ENCODE results near the gene CMIP. TPM values are rescaled to one million over a fixed set of nuclear protein-coding genes. Genes with fewer than 3 reads are reported as not detected.
A peak's percentile ranks its signal among the peaks of the same experiment; 100 is the strongest.

Gene CMIP
- polyA plus RNA-seq, 1 of the 3 experiments (the other 2 are of a cell fraction) = 5.4 TPM

DNA sequence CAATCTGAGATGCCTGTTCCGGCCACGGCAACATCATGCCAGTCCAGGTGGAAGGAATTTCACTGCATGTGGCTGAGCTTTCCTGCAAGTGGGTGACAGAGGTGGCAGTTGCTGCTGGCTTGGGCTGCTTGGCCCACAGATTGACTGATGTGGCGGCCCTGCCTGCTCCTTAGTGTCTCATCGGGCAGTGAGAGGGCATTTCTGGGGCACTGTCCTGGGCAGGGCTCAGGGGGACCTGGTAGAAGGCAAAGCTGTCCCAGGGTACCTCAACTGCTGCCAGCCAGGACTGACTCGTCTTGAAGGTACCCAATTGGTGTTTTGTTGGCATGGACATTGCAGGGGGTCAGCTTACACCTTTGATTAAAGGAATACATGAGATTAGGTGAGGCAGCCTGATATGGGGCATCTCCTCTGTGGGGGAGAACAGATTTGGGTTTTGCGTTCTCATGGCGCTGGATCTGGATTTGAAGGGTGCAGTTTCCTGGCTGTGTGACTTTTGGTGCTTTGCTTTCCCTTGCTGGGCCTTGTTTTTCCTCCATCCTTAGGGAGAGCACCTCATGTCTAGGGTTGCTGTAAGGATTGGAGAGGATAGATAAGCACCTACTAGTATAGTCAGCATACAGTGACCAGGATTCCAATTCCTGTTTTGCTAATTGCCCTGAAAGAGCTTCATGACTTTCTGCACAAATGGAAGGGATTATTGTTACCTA, 5.4 kb downstream of the CMIP start:
- Histone ChIP-seq H3F3A (replicated peaks; ENCODE audit: insufficient read depth) (no peaks in the 10 kb centered on the region), H3K9me3 (no peaks in the 10 kb centered on the region), H3K9ac (no peak overlapping the region), H4K20me1 (ENCODE audit: insufficient read depth) (peaks cover 65% of the 10 kb centered on the region), H3K4me1 (ENCODE audit: control insufficient read depth in 1 of 2, insufficient read depth in 2 of 2, low read depth in 1 of 2, low read length in 1 of 2) (peaks cover 10 to 60% of the 10 kb centered on the region in 2 experiments; a peak in 3 of 4 replicates), H3K27ac (ENCODE audit: low read depth in 2 of 2, low read length in 1 of 2) (no peak overlapping the region; a peak in 1 of 4 replicates), H3K4me3 (ENCODE audit: low read depth in 2 of 2, low read length in 1 of 2) (no peak overlapping the region), H3K79me2 (ENCODE audit: insufficient read depth) (peaks cover 94% of the 10 kb centered on the region), H3K9me2 (no peaks in the 10 kb centered on the region), H3K27me3 (ENCODE audit: insufficient read depth) (no peaks in the 10 kb centered on the region), H2AFZ (ENCODE audit: low read depth) (no peak overlapping the region), H3K36me3 (replicated peaks in 1 of 2; ENCODE audit: control insufficient read depth in 1 of 2, insufficient read depth in 2 of 2, low read length in 1 of 2) (no peaks in the 10 kb centered on the region), H3K4me2 (no peak overlapping the region)
- DNase-seq = no peak
- POLR2A ChIA-PET = no interaction called here
- TF ChIP-seq MXI1 (IDR thresholded peaks at IDR 0.05; ENCODE audit: low read depth, low read length) (no peak), RAD21 (IDR thresholded peaks at IDR 0.05; ENCODE audit: low read length) (no peak), EZH2phosphoT487 (IDR thresholded peaks at IDR 0.05; ENCODE audit: borderline replicate concordance, low read depth) (no peak), POLR2AphosphoS5 (IDR thresholded peaks at IDR 0.05; ENCODE audit: low read depth, low read length) (no peak), MEF2A (IDR thresholded peaks at IDR 0.05; ENCODE audit: borderline replicate concordance, low read depth) (no peak), RFX5 (IDR thresholded peaks at IDR 0.05; ENCODE audit: low read length) (no peak), USF2 (IDR thresholded peaks at IDR 0.05; ENCODE audit: borderline replicate concordance, low read depth, low read length) (no peak)
- TF ChIP-seq, protein P1, sequence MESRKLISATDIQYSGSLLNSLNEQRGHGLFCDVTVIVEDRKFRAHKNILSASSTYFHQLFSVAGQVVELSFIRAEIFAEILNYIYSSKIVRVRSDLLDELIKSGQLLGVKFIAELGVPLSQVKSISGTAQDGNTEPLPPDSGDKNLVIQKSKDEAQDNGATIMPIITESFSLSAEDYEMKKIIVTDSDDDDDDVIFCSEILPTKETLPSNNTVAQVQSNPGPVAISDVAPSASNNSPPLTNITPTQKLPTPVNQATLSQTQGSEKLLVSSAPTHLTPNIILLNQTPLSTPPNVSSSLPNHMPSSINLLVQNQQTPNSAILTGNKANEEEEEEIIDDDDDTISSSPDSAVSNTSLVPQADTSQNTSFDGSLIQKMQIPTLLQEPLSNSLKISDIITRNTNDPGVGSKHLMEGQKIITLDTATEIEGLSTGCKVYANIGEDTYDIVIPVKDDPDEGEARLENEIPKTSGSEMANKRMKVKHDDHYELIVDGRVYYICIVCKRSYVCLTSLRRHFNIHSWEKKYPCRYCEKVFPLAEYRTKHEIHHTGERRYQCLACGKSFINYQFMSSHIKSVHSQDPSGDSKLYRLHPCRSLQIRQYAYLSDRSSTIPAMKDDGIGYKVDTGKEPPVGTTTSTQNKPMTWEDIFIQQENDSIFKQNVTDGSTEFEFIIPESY (IDR thresholded peaks at IDR 0.05; ENCODE audit: borderline replicate concordance, low read depth) = no peak
- TF ChIP-seq, protein P2, sequence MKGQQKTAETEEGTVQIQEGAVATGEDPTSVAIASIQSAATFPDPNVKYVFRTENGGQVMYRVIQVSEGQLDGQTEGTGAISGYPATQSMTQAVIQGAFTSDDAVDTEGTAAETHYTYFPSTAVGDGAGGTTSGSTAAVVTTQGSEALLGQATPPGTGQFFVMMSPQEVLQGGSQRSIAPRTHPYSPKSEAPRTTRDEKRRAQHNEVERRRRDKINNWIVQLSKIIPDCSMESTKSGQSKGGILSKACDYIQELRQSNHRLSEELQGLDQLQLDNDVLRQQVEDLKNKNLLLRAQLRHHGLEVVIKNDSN (IDR thresholded peaks at IDR 0.05; ENCODE audit: borderline replicate concordance, low read depth) = no peak
- CTCF ChIA-PET = interaction anchor here (0.8 to 2.3 kb wide), 9 partner anchors 15 to 247 kb away, joined by 3 to 9 read pairs (median 4); no protein-coding TSS in a partner anchor
- WGBS (ENCODE audit: low lambda C conversion rate) = 92% methylated on average over 5 of the region's 7 CpGs

GRCh38 chr16:81450783-81451491, 6.3 kb downstream of the CMIP start:
- Histone ChIP-seq H3K4me2 (no peak overlapping the region), H3K27ac (ENCODE audit: low read depth in 2 of 2, low read length in 1 of 2) (peak overlapping the region in 1 of 2 experiments; percentile 36; a peak in 1 of 4 replicates), H3K9me3 (no peaks in the 10 kb centered on the region), H3F3A (replicated peaks; ENCODE audit: insufficient read depth) (no peaks in the 10 kb centered on the region), H2AFZ (ENCODE audit: low read depth) (no peak overlapping the region), H3K9ac (no peak overlapping the region), H3K9me2 (no peaks in the 10 kb centered on the region), H3K36me3 (replicated peaks in 1 of 2; ENCODE audit: control insufficient read depth in 1 of 2, insufficient read depth in 2 of 2, low read length in 1 of 2) (no peaks in the 10 kb centered on the region), H3K79me2 (ENCODE audit: insufficient read depth) (peaks cover 87% of the 10 kb centered on the region), H4K20me1 (ENCODE audit: insufficient read depth) (peaks cover 71% of the 10 kb centered on the region), H3K4me3 (ENCODE audit: low read depth in 2 of 2, low read length in 1 of 2) (no peak overlapping the region), H3K4me1 (ENCODE audit: control insufficient read depth in 1 of 2, insufficient read depth in 2 of 2, low read depth in 1 of 2, low read length in 1 of 2) (peaks cover 10 to 65% of the 10 kb centered on the region in 2 experiments; a peak in 3 of 4 replicates), H3K27me3 (ENCODE audit: insufficient read depth) (no peaks in the 10 kb centered on the region)
- TF ChIP-seq FOSL2 (IDR thresholded peaks at IDR 0.05; ENCODE audit: borderline replicate concordance, low read depth) (no peak), GATA2 (CRISPR knock-in tag; IDR thresholded peaks at IDR 0.05) (no peak), POLR2AphosphoS5 (IDR thresholded peaks at IDR 0.05; ENCODE audit: low read depth, low read length) (no peak), YY1 (IDR thresholded peaks at IDR 0.05; ENCODE audit: low read depth) (no peak)
- TF ChIP-seq, protein P3, sequence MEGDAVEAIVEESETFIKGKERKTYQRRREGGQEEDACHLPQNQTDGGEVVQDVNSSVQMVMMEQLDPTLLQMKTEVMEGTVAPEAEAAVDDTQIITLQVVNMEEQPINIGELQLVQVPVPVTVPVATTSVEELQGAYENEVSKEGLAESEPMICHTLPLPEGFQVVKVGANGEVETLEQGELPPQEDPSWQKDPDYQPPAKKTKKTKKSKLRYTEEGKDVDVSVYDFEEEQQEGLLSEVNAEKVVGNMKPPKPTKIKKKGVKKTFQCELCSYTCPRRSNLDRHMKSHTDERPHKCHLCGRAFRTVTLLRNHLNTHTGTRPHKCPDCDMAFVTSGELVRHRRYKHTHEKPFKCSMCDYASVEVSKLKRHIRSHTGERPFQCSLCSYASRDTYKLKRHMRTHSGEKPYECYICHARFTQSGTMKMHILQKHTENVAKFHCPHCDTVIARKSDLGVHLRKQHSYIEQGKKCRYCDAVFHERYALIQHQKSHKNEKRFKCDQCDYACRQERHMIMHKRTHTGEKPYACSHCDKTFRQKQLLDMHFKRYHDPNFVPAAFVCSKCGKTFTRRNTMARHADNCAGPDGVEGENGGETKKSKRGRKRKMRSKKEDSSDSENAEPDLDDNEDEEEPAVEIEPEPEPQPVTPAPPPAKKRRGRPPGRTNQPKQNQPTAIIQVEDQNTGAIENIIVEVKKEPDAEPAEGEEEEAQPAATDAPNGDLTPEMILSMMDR (IDR thresholded peaks at IDR 0.05) = 0 out of 2 replicates have a peak, but pooled peaks have one; percentile 17
- POLR2A ChIA-PET = no interaction called here
- CTCF ChIA-PET = interaction anchor here (0.6 to 2.3 kb wide), 11 partner anchors 14 to 311 kb away, joined by 3 to 9 read pairs (median 4); no protein-coding TSS in a partner anchor
- 89% methylated on average over 12 of the region's 12 CpGs for WGBS (ENCODE audit: low lambda C conversion rate)
- no peak for DNase-seq

All from SK-N-SH (cell line).